Measurements from ENCODE around the gene TCAF1.

- TF ChIP-seq CTCF (IDR thresholded peaks at IDR 0.05) (no peak), ZFX (IDR thresholded peaks at IDR 0.05; ENCODE audit: borderline replicate concordance) (no peak)
Observed at GRCh38 chr7:143936087-143937009, 34.4 kb upstream of the TCAF1 start.
